BLaER1 (cell line): ENCODE results near the gene SEMA3C.

ENCODE experiments used
- H3K27ac ChIP-seq: shearing (Covaris generic); formaldehyde crosslinking; 2 replicates; pipeline ENCODE4 v1.8.1; 2022
- H3K27me3 ChIP-seq: shearing (Covaris generic); formaldehyde crosslinking; 2 replicates; pipeline ENCODE4 v1.8.1; 2022
- H3K36me3 ChIP-seq: shearing (Covaris generic); formaldehyde crosslinking; 2 replicates; pipeline ENCODE4 v1.8.1; 2022
- H3K4me1 ChIP-seq: shearing (Covaris generic); formaldehyde crosslinking; 2 replicates; pipeline ENCODE4 v1.8.1; 2022
- H3K4me2 ChIP-seq: shearing (Covaris generic); formaldehyde crosslinking; 2 replicates; pipeline ENCODE4 v1.8.1; 2022
- H3K4me3 ChIP-seq: shearing (Covaris generic); formaldehyde crosslinking; 2 replicates; pipeline ENCODE4 v1.8.1; 2022
- H3K9ac ChIP-seq: shearing (Covaris generic); formaldehyde crosslinking; 2 replicates; pipeline ENCODE4 v1.8.1; 2022
- H3K9me3 ChIP-seq: shearing (Covaris generic); formaldehyde crosslinking; 2 replicates; pipeline ENCODE4 v1.8.1; 2022
- H4K20me1 ChIP-seq: shearing (Covaris generic); formaldehyde crosslinking; 2 replicates; pipeline ENCODE4 v1.8.1; 2022
- Cebpa-rat ChIP-seq: shearing (Covaris generic); IDR thresholded peaks from 2 replicates; pipeline ENCODE4 v1.8.1; 2022

The SEMA3C gene

GRCh38 chr7:80785961-80786536 lies 132.8 kb downstream of the SEMA3C start:
- H3K9ac ChIP-seq = no peak overlapping the region
- H3K9me3 ChIP-seq = no peaks in the 10 kb centered on the region
- no peak for TF ChIP-seq Cebpa-rat
- H3K27ac ChIP-seq = no peak overlapping the region
- H3K4me3 ChIP-seq = no peak overlapping the region
- no peaks in the 10 kb centered on the region for H3K36me3 ChIP-seq
- H3K4me2 ChIP-seq = no peak overlapping the region
- no peaks in the 10 kb centered on the region for H3K27me3 ChIP-seq
- H4K20me1 ChIP-seq = no peaks in the 10 kb centered on the region
- H3K4me1 ChIP-seq = no peaks in the 10 kb centered on the region

GRCh38 chr7:80785276-80785675 lies 133.6 kb downstream of the SEMA3C start:
- H3K27me3 ChIP-seq = no peaks in the 10 kb centered on the region
- no peak overlapping the region for H3K4me3 ChIP-seq
- H3K9ac ChIP-seq = no peak overlapping the region
- no peak overlapping the region for H3K4me2 ChIP-seq
- H3K4me1 ChIP-seq = no peaks in the 10 kb centered on the region
- TF ChIP-seq Cebpa-rat = no peak
- H3K36me3 ChIP-seq = no peaks in the 10 kb centered on the region
- no peaks in the 10 kb centered on the region for H4K20me1 ChIP-seq
- no peaks in the 10 kb centered on the region for H3K9me3 ChIP-seq
- no peak overlapping the region for H3K27ac ChIP-seq

- H3K4me2 ChIP-seq = no peak overlapping the region
- no peak for TF ChIP-seq Cebpa-rat
Observed at GRCh38 chr7:80783678-80784327, 135.0 kb downstream of the SEMA3C start.

GRCh38 chr7:80783186-80783677 lies 135.6 kb downstream of the SEMA3C start:
- Histone ChIP-seq H3K27me3 (no peaks in the 10 kb centered on the region), H3K27ac (no peak overlapping the region), H3K4me1 (no peaks in the 10 kb centered on the region), H3K9ac (no peak overlapping the region), H4K20me1 (no peaks in the 10 kb centered on the region), H3K4me3 (no peak overlapping the region), H3K9me3 (no peaks in the 10 kb centered on the region), H3K4me2 (no peak overlapping the region), H3K36me3 (no peaks in the 10 kb centered on the region)
- TF ChIP-seq Cebpa-rat = no peak

More at GRCh38 chr7:80783678-80784327, 135.0 kb downstream of the SEMA3C start:
- H3K4me3 ChIP-seq = no peak overlapping the region
- H3K9me3 ChIP-seq = no peaks in the 10 kb centered on the region
- H3K9ac ChIP-seq = no peak overlapping the region
- no peaks in the 10 kb centered on the region for H3K4me1 ChIP-seq
- no peaks in the 10 kb centered on the region for H4K20me1 ChIP-seq
- H3K27ac ChIP-seq = no peak overlapping the region
- no peaks in the 10 kb centered on the region for H3K36me3 ChIP-seq
- no peaks in the 10 kb centered on the region for H3K27me3 ChIP-seq

DNA sequence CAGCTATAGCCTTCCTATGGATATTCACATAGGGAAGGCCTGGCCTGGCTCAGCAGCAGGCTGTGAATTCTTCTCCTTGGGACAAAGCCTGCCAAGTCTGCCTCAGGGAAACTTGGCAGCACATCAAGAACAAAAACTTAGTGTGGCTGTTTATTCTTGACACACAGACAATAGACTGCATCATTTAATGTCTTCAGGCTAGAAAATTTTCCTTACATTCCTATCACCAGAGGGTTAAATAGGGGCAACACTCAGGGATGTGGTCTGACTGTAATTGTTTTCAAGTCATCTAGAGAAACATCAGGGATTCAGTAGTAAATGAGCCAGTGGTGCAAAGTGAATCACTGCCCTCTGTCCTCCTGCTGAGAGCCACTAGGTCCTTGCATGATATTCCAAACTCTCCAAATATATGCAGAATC lies 137.3 kb downstream of the SEMA3C start:
- H3K27me3 ChIP-seq = no peaks in the 10 kb centered on the region
- no peak for TF ChIP-seq Cebpa-rat
- no peak overlapping the region for H3K9ac ChIP-seq
- no peak overlapping the region for H3K4me3 ChIP-seq
- H4K20me1 ChIP-seq = no peaks in the 10 kb centered on the region
- no peaks in the 10 kb centered on the region for H3K9me3 ChIP-seq
- no peak overlapping the region for H3K27ac ChIP-seq
- H3K4me2 ChIP-seq = no peak overlapping the region
- H3K4me1 ChIP-seq = no peaks in the 10 kb centered on the region
- no peaks in the 10 kb centered on the region for H3K36me3 ChIP-seq

GRCh38 chr7:80781146-80781545 lies 137.7 kb downstream of the SEMA3C start:
- no peaks in the 10 kb centered on the region for H3K36me3 ChIP-seq
- no peak for TF ChIP-seq Cebpa-rat
- no peak overlapping the region for H3K4me2 ChIP-seq
- H3K4me1 ChIP-seq = no peaks in the 10 kb centered on the region
- H4K20me1 ChIP-seq = no peaks in the 10 kb centered on the region
- no peak overlapping the region for H3K4me3 ChIP-seq
- no peak overlapping the region for H3K9ac ChIP-seq
- no peaks in the 10 kb centered on the region for H3K27me3 ChIP-seq
- no peak overlapping the region for H3K27ac ChIP-seq
- no peaks in the 10 kb centered on the region for H3K9me3 ChIP-seq

- H3K27ac ChIP-seq = no peak overlapping the region
- H3K9me3 ChIP-seq = no peaks in the 10 kb centered on the region
- no peaks in the 10 kb centered on the region for H3K36me3 ChIP-seq
Observed at GRCh38 chr7:80779456-80779855, 139.4 kb downstream of the SEMA3C start.

DNA sequence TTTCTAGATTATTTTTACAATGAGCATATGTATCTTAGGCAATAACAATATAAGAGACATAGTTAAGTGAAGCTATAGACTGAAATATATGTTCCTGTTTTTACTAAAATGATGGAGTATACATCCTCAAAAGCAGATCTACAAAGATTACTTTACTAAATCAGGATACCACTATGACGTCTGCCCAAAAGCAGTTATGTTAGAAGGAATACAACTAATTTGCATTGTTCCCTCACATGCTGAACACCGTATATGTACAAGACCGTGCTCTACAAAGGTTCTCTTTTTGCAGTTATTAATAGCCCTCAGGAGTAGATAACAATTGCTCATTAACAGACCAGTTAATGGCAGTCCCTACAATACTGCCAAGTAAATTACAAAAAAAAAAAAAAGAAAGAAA lies 143.0 kb downstream of the SEMA3C start:
- no peaks in the 10 kb centered on the region for H3K27me3 ChIP-seq
- no peaks in the 10 kb centered on the region for H3K36me3 ChIP-seq
- H4K20me1 ChIP-seq = no peaks in the 10 kb centered on the region
- no peak overlapping the region for H3K9ac ChIP-seq
- H3K9me3 ChIP-seq = no peaks in the 10 kb centered on the region
- H3K4me3 ChIP-seq = no peak overlapping the region
- H3K4me2 ChIP-seq = no peak overlapping the region
- H3K27ac ChIP-seq = no peak overlapping the region
- TF ChIP-seq Cebpa-rat = no peak
- no peaks in the 10 kb centered on the region for H3K4me1 ChIP-seq

More at GRCh38 chr7:80779456-80779855, 139.4 kb downstream of the SEMA3C start:
- Histone ChIP-seq H3K9ac (no peak overlapping the region), H3K4me1 (no peaks in the 10 kb centered on the region), H3K4me2 (no peak overlapping the region), H4K20me1 (no peaks in the 10 kb centered on the region), H3K4me3 (no peak overlapping the region), H3K27me3 (no peaks in the 10 kb centered on the region)
- no peak for TF ChIP-seq Cebpa-rat

DNA sequence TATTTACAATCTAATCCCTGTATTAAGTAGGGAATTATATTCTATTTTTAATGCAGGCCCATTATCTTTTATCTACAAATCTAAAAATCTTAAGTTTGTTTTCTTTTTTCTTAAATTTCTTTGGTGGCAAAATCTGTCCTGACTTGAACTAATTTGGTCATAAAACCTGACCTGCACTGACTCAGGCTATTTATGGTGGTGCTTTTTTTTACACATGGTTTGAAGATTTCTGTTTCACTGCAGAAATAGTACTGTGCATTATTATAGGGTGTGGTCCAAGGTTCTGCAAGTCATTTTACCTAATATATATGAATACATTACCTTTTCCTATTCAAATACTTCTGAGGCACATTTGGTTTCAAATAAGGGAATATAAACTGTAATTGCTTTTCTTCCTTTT lies 143.4 kb downstream of the SEMA3C start:
- H3K9me3 ChIP-seq = no peaks in the 10 kb centered on the region
- no peaks in the 10 kb centered on the region for H4K20me1 ChIP-seq
- H3K4me3 ChIP-seq = no peak overlapping the region
- no peak overlapping the region for H3K27ac ChIP-seq
- H3K36me3 ChIP-seq = no peaks in the 10 kb centered on the region
- H3K4me2 ChIP-seq = no peak overlapping the region
- no peak overlapping the region for H3K9ac ChIP-seq
- no peaks in the 10 kb centered on the region for H3K27me3 ChIP-seq
- no peaks in the 10 kb centered on the region for H3K4me1 ChIP-seq
- no peak for TF ChIP-seq Cebpa-rat

GRCh38 chr7:80774843-80775242 lies 144.0 kb downstream of the SEMA3C start:
- no peaks in the 10 kb centered on the region for H3K4me1 ChIP-seq
- no peaks in the 10 kb centered on the region for H3K27me3 ChIP-seq
- no peak overlapping the region for H3K27ac ChIP-seq
- H3K4me2 ChIP-seq = no peak overlapping the region
- no peak overlapping the region for H3K4me3 ChIP-seq
- H3K36me3 ChIP-seq = no peaks in the 10 kb centered on the region
- no peak for TF ChIP-seq Cebpa-rat
- no peak overlapping the region for H3K9ac ChIP-seq
- no peaks in the 10 kb centered on the region for H3K9me3 ChIP-seq
- H4K20me1 ChIP-seq = no peaks in the 10 kb centered on the region
